SH-SY5Y (cell line): ENCODE measurements around the gene C22orf23.

Experiments
- GATA2 ChIP-seq: IDR thresholded peaks from 2 replicates; pipeline ENCODE4 v1.6.1; 2011; ENCODE audit warnings: mild to moderate bottlenecking, low read depth, low read length
- GATA3 ChIP-seq: IDR thresholded peaks from 2 replicates; pipeline ENCODE4 v1.6.1; 2011; ENCODE audit warnings: low read depth, mild to moderate bottlenecking, low read length, moderate library complexity

- TF ChIP-seq GATA2 (no peak), GATA3 (no peak)
Measured at GRCh38 chr22:37985751-37986281, 32.4 kb upstream of the C22orf23 start.
